Activated CD4-positive, alpha-beta T cell treated with anti-CD3 and anti-CD28 coated beads, Interleukin-2, Interleukin-6, amounts not matched to agents 100 ng/mL and 50 ng/mL, durations not matched to agents 16 hours and 8 hours (primary cell): Measurements from ENCODE around the gene CCT7.
"Not testable (repeated sequence)": the region's sequence is repeated elsewhere in the genome, so short reads cannot be mapped to it uniquely, and the experiment has no call there.

ENCODE experiments used
- DNase-seq: peaks from one replicate; pipeline ENCODE4 v3.0.0-alpha.2; 2020

CCT7 gene

GRCh38 chr2:73233932-73234832 lies at the start of gene CCT7:
Gene CCT7 (plus strand): TSS chr2:73234308. CDS start chr2:73234379, 71 bp downstream.
- DNase-seq, result peak; percentile 93

DNA sequence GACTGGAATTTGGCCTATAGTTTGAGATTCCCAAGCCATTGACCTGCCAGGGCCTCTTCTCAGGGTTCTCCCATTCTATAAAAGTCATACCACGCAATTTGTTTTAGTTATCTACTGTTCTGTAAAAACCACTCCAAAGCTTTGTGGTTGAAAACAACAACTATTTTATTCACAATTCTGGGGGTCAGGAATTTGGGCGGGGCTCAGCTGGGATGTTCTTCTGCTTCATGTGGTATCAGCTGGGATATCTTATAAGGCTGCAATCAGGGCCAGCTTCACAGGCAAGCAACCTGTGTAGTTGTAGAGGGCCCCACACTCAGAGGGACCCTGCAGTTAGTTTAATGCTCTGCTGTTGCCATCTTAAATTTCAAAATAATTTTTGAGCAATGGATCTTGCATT lies 48.1 kb upstream of the CCT7 start:
- no peak for DNase-seq

GRCh38 chr2:73187549-73187948 lies 46.6 kb upstream of the CCT7 start:
- DNase-seq, result no peak

DNA sequence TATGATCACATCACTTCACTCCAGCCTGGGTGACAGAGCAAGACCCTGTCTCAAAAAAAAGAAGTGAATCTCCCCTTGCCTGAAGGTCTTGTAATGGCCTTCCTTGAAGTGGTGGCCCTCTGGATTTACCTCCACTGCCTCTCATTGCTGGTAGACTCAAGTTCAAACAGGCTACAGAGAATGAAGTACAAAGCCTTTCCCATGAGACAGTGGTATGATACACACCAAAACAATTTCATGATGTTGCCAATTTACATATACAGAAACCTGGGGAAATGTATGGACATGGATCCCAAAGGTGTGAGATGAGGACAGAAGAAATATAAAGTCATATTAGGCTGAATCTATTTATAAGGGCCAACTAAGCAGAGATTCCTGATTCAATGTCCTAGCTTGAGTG lies 36.5 kb upstream of the CCT7 start:
- DNase-seq, result no peak

DNA sequence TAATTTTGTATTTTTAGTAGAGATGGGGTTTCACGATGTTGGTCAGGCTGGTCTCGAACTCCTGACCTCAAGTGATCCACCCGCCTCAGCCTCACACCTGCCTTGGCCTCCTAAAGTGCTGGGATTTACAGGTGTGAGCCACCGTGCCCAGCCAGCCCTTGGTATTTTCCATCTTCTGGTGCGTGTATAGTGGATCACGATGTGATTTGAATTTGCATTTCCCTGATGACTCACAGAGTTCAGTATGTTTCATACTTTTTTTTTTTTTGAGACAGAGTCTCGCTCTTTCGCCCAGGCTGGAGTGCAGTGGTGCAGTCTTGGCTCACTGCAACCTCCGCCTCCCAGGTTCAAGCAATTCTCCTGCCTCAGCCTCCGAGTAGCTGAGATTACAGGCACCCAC lies 33.8 kb upstream of the CCT7 start:
- DNase-seq, result not testable (repeated sequence)

DNA sequence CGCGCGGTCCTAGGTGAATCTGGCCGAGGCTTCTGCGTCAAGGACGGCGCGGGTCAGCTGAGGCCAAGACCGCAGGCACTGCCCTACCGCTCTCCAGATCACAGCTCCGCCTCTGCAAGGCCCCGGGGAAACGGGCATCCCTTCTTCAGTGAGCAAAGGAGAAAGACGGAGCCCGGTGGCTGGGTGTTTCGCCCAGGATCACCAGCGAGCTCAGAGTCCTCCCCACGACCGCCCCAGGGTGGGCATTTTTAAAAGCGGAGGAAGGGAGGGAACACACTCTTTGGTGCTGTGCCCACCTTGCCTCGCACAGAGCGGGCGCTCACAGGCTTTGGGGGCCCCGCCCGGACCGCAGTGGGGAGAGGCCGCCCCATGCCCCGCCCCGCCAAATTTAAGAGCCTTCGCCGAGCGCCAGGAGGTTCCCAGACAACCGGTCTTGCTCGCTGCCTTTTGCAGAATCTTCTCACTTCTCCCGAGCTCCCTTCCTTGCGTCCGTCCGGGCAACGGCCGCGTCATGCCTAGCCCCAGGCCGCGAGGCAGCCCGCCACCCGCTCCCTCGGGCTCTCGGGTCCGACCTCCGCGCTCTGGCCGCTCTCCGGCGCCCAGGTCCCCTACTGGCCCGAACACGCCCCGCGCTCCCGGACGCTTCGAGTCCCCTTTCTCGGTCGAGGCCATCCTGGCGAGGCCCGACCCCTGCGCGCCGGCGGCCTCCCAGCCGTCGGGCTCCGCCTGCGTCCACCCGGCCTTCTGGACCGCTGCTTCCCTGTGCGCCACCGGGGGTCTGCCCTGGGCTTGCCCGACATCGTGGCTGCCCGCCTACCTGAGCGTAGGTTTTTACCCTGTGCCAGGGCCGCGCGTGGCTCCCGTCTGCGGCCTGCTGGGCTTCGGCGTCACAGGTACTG lies 31.7 kb upstream of the CCT7 start, which contains the start of gene NOTO:
TSS of gene NOTO (plus strand) at position 419 of the 899 bp plus-strand sequence. CDS start at position 512, 93 bp downstream.
- no peak for DNase-seq

DNA sequence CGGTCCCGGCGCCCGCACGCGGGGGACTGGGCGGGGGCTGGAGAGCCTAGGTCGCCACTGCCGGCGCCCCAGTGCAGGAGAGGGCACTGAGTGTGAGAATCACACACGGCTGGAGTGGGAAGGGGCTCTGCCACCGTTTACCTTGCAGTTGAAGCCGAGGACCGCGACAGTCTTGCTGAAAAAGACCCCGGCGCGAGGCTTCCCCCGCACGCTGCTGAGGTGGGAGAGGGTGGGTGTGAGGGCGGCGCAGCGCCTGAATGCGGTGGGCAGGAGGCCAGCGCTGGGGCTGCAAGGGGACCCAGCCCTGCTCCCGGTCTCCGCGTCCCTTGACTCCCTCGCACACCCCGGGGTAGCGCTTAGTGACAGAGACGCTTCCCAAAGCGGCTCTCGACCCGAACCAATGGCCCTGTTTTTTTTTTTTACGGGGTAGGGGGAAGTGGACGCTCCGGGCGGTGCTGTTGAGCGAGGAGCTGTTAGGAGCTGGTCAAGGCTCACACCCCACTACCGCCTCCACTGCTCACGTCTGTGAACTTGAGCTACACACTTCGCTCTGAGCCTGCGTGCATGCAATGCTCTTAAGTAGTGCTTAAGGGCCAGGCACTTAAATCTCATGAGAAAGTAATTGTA lies 30.9 kb upstream of the CCT7 start:
- DNase-seq, result no peak

DNA sequence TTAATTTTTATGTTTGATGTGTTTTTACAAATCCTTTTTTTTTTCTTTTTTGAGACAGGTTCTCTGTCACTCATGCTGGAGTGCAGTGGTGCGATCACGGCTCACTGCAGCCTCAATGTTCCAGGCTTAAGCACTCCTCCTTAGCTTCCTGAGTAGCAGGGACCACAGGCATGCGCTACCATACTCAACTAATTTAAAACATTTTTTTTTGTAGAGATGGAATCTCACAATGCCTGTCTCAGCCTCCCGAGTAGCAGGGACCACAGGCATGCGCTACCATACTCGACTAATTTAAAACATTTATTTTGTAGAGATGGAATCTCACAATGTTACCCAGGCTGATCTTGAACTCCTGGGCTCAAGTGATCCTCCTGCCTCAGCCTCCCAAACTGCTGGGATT lies 28.5 kb upstream of the CCT7 start:
- DNase-seq, result no peak

GRCh38 chr2:73208258-73208657 lies 25.9 kb upstream of the CCT7 start:
- no peak for DNase-seq

DNA sequence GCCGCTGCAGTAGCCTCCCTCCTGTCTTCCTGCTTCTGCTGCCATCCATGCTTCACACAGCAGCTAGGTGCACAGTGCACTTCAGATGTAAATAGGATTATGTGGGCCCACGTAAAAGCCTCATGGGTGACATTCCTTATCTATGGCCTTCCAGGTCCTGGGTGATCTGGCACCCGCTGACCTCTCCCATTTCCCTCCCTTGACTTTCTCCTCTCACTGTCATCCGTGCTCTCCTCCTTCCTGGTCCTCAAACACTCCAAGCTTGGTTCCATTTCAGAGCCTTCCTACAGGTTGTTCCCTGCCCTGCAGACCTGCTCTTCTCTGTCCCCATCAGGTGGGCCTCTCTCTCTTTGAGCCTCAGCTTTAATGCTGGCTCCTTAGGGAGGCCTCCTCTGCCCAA lies 24.1 kb upstream of the CCT7 start:
- DNase-seq, result no peak

- no peak for DNase-seq
Observed at GRCh38 chr2:73210696-73211095, 23.4 kb upstream of the CCT7 start.

GRCh38 chr2:73212098-73212447 lies 22.0 kb upstream of the CCT7 start:
- DNase-seq, result no peak

DNA sequence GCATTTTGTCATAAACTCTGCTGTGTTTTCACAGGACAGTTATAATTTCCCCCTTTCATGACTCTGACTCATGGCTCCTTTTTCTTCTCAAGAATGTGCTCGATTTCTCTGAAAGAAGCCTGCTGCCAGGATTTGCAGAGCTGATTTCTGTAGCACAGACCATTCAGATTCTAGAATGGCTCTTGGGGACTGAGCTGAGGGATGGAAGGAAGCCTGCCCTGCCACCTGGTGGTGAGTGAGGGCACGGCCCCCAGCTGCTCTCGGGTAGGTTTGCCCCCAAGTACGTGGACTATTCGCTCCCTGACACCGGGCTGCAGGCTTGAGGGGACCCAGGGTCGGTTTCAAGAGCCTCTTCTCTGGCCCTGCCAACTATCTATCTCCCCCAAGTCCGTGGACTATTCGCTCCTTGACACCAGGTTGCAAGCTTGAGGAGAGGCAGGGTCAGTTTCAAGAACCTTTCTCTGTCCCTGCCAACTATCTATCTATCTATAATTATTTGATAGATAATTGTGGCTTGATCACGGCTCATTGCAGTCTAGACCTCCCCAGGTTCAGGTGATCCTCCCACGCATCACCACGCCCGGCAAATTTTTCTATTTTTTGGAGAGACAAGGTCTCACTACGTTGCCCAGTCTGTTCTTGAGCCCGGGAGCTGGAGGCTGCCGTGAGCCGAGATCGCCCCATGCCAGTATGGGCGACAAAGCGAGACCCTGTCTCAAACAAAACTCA lies 21.5 kb upstream of the CCT7 start:
- peak; percentile 80 for DNase-seq

GRCh38 chr2:73214120-73215035 lies 19.7 kb upstream of the CCT7 start, which contains the start of gene SMYD5:
Gene SMYD5 (plus strand): TSS chr2:73214245. CDS start chr2:73214267, 22 bp downstream.
- peak; percentile 94 for DNase-seq

GRCh38 chr2:73215254-73215653 lies 18.9 kb upstream of the CCT7 start:
- no peak for DNase-seq

GRCh38 chr2:73217160-73217559 lies 16.9 kb upstream of the CCT7 start:
- DNase-seq, result no peak

DNA sequence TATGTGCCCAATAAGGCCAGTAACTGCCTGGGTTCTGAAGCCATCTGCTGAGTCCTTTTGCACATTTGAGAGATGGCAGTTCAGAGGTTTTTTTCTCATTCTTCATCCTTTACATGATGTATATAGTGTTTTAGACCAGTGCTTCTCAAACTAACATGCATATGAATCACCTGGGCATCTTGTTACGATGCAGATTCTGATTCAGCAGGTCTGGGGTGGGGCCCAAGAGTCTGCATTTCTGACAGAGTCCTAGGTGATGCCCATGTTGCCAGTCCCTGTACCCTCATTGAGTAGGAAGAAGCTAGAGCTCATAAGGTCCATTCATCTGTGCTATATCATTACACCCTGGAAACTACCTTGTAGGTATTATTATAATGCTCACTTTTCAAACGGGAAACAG lies 16.3 kb upstream of the CCT7 start:
- DNase-seq, result no peak

DNA sequence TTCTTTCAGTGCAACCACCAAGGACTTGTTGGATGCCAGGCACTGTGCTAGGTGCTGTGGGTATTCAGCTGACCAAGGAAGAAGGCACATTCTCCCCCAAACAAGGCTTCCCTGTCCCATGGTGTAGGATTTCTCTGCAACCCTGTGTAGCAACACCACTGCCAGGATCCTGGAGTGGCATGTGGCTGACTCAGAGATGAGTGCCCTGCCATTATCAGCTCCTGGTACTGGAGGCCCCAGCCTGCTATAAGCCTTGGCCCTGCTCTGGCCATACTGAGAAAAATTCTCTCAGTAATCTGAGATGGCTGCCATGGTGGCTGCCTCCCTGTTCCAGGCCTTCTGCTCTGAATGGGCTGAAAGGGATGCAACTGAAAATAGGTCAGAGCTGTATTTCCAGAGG lies 15.8 kb upstream of the CCT7 start:
- no peak for DNase-seq

DNA sequence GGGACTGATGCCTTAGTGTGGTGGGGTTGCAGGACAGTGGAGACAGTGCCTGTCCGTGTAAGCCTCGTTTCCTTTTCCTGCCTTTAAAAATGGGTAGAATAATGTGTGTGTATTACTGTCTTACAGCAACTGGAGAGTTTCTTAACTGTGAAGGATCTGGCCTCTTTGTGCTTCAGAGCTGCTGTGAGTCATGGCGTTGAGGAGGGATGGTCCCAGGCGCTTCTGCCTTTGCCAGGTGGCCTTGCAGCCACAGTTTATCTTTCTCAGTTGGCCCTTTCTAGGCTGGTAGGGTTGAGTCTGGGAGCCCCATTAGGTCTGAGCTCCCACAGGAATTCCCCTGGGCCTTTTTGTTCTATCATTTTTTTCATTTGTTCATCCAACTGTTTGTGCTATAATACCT lies 10.3 kb upstream of the CCT7 start:
- DNase-seq, result no peak

DNA sequence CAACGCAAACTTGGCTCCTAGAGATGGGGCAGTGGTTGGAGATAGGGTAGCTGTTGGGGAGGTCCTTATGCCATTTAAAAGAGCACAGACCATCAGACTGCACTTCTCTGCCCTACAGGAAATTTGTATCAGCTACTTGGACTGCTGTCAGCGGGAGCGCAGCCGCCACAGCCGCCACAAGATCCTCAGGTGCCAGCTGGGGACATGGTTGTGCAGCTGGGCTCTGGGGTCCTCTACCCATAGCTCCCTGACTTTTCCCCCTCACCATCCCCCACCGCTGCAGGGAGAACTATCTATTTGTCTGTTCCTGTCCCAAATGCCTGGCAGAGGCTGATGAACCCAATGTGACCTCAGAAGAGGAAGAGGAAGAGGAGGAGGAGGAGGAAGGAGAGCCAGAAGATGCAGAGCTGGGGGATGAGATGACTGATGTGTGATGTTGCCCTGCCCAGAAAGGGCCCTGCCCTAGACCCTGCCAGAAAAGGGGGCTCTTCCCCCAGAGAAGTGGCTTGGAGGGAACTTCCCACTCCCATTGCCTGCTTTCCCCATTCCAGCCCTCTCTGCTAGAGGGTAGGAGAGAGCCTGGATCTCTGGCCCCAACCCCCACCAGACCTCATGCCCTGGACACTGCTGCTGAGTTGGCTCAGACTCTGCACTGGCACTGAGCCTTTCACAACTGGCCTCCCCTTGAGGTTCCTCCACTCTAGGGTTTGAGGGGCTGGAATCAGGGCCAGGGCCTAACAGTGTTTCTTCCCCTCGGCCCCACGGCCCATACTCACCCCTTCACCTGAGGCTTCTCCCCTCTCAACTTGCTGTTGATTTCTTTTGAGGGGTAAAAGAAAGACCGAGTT lies 8.4 kb upstream of the CCT7 start:
- DNase-seq, result no peak
